Measurements from ENCODE around the gene SELENOT. TPM values are rescaled to one million over a fixed set of nuclear protein-coding genes. Genes with fewer than 3 reads are reported as not detected.
"Not testable (repeated sequence)": the region's sequence is repeated elsewhere in the genome, so short reads cannot be mapped to it uniquely, and the experiment has no call there.

SELENOT gene
- total RNA-seq, 2 donors from 2014 or later: 86.2 to 106 TPM

DNA sequence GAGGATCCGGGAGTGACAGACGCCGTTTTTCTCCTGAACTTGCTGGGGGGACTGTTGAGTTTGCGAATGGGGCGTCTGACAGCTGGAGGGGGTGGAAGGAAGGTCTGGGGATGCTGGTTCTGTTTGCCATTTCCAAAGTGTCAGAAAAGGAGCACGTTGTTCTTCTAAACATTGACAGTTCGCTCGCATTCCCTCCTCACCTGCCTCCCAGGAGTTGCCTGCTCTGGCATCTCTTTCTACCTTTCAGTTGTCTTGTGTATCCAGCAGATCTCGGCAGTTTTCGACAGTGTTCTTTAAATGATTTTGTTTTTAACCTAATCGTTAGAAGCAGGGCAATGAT, 829 bp downstream of the SELENOT start:
- intact Hi-C loops (cut with DNase I): loop anchor here in 1 of 2 donors (2.0 to 10.0 kb wide), 2 partner anchors 57 to 199 kb away; partner anchors contain the start of genes EIF2A, SERP1 and TSC22D2
- ATAC-seq (peak in 1 of 2 donors; percentile 17), DNase-seq (no peak)

DNA sequence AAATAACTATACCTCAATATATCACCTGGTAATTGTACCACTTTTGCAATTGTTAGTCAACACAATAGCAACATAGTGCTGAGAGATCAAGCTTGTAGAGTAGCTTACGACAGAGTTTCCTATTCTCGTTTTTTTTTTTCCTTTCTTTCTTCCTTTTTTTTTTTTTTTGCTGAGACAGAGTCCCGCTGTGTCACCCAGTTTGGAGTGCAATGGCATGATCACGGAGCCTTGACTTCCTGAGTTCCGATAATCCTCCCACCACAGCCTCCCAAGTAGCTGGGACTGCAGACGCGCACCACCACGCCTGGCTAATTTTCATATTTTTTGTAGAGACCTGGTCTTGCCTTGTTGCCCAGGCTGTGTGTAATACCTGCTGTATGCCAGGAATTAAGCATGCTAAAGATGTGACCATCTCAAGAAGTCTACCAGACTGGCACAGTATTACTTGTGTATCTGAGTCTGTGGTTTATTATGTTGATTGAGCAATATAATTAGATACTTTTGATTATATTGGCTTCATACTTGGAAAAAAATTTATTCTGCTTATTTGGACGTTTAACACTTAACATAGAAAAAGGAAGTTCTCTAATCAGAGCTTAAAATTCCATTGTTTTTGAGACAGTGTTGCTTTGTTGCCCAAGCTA, 3.0 kb downstream of the SELENOT start:
- DNase-seq (no peak), ATAC-seq (no peak)
- intact Hi-C loops (cut with DNase I): loop anchor here in 1 of 2 donors (10.0 kb wide), 1 partner anchor 201 kb away; the partner anchor contains the start of gene TSC22D2

DNA sequence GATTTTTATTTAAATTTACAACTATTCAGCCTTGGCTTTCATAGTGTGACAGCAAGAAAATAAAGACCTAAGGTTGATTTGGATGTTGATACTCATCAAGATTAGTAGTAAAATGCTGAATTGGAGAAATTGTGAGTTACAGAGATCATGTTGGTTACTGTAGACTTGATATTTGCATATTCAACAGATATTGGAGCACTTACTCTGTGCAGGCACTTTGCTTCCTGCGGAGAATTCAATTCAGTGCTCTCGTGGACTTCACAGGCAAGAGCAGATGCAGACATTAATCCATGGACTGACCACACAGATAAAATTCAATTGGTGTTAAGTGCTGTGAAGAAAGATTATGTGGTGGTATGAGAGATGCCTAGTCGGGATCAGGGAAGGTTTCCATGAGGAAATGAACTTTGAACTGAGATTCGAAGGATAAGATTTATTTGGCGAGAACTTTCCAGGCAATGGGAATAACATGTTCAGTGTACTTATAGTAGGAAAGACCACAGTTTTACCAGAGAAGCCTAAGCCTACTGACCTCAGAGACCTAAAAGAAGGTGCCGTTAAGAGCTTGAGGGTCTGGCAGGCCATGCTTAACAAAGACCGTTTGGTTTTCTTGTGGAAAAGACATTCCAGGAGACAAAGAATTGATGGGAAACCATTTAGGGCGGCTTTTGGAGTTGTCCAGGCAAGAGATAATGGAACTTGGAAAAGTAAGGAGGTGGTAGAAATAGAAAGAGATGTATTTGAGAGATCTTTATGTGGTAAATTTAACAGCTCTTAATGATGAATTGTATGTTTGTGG, 4.3 kb downstream of the SELENOT start:
- no peak for ATAC-seq
- no peak for DNase-seq
- intact Hi-C loops (cut with DNase I): loop anchor here in 1 of 2 donors (10.0 kb wide), 1 partner anchor 203 kb away; the partner anchor contains the start of gene TSC22D2

GRCh38 chr3:150609988-150610387, 6.9 kb downstream of the SELENOT start:
- ATAC-seq (no peak), DNase-seq (no peak)
- intact Hi-C loops (cut with DNase I): loop anchor here in 1 of 2 donors (10.0 kb wide), 1 partner anchor 205 kb away; the partner anchor contains the start of gene TSC22D2

DNA sequence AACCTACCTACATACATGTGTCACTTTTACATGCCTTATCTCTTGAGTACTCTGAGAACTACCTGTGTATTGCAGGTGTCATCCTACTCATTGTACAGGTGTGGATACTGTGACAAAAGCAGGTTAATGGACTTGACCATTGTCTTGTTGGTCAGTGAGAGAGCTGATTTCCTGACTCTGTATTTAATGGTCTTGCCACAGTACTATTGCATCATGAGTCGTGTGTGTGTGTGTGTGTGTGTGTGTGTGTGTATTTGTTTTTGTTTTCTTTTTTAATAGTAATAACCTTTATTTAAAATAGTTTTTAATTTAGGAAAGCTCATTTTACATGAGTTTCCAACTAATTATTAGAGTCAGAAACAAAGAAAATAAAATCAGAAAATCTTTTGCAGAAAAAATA, 7.7 kb downstream of the SELENOT start:
- ATAC-seq: no peak
- no peak for DNase-seq
- intact Hi-C loops (cut with DNase I): no loop called here

GRCh38 chr3:150611666-150612065, 8.5 kb downstream of the SELENOT start:
- ATAC-seq (no peak), DNase-seq (no peak)
- intact Hi-C loops (cut with DNase I): no loop called here

DNA sequence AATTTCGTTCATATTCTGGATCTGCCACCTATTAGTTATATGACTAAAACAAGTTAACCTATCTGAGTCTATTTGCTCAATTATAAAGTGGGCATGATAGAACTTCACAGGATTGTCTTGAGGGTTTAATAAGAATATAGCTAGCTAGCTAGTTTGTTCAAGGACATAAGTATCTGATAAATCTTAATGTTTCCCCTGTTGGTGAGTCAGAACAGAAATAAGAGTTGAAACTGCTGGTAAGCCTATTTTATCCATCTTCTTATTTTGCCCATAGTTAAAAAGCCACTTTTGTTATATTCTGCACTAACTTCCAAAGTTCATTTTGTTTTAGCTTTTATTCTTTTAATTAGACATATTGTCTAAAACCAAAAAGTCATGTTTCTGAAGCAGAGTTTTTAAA, 9.4 kb downstream of the SELENOT start:
- DNase-seq (no peak), ATAC-seq (no peak)
- intact Hi-C loops (cut with DNase I): no loop called here

DNA sequence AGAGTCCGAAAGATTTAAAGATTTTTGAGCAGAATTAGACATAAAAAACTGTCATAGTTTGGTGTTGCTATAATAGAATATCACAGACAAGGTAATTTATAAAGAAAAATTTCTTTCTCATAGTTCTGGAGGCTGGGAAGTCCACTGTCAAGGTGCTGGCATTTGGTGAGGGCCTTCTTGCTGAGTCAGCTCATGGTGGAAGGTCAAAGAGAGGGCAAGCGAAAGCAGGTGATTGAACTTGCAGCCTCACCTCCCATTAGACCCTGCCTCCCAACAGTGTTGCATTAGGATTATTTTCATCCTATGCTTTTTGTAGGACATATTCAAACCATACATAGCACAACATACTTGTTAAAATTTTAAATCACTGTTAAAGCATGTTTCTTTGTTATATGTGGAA, 9.9 kb downstream of the SELENOT start:
- DNase-seq (no peak), ATAC-seq (no peak)
- intact Hi-C loops (cut with DNase I): no loop called here

- DNase-seq (no peak), ATAC-seq (no peak)
- intact Hi-C loops (cut with DNase I): no loop called here
Observed at GRCh38 chr3:150613709-150614480, 10.8 kb downstream of the SELENOT start.

DNA sequence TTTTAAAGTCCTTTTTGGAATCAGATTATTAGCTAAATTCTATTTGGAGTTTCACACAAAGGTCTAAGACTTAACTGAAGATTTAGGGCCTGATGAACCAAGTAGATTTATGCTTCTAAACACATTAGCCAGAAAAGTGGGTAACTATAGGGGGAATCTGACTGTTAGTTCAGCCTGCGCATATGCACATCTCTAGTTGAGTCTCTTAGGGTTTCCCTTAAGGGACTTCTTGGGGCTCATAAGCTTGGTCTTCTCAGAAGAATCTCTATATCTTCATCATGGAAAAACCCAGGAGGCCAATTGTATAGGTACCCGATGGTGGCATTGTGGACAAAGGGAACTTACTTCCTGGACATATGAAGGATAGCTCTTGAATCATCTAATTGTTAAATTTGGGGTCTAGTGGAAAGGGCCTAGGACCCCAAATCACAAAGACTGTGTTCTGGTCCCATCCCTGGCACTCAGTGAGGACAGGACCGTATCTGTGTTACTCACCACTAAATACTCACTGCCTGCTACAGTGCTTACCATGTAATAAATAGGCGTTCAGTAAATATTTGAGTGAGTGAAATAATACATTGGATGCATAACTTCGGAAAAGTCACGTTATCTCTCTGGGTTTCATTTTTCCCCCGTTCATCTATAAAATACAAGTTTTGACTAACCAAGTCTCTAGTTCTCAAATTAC, 17.0 kb downstream of the SELENOT start:
- intact Hi-C loops (cut with DNase I): no loop called here
- DNase-seq: no peak
- no peak for ATAC-seq

DNA sequence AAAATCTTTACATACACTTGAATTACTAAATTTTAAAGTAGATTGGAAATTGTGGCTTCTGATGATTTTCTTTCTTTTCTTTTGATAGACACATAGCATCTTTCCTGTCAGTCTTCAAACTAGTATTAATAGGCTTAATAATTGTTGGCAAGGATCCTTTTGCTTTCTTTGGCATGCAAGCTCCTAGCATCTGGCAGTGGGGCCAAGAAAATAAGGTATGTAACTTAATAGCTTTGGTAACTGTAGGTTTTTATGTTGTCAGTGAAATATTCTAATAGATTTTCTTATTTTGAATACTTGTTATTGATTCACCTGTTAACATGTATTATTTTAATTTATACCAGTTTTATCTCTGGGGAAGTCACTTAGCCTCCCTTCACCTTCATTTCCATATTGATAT, 19.8 kb downstream of the SELENOT start:
- not testable (repeated sequence) for ATAC-seq, DNase-seq

GRCh38 chr3:150623945-150624344, 20.8 kb downstream of the SELENOT start:
- intact Hi-C loops (cut with DNase I): no loop called here
- DNase-seq: no peak
- no peak for ATAC-seq

More for the DNA sequence above, 19.8 kb downstream of the SELENOT start:
- intact Hi-C loops (cut with DNase I): not testable (repeated sequence)

- DNase-seq (no peak), ATAC-seq (no peak)
- intact Hi-C loops (cut with DNase I): no loop called here
Observed at GRCh38 chr3:150626148-150626930, 23.2 kb downstream of the SELENOT start.

GRCh38 chr3:150627557-150627956, 24.4 kb downstream of the SELENOT start:
- DNase-seq (no peak), ATAC-seq (no peak)
- intact Hi-C loops (cut with DNase I): no loop called here

DNA sequence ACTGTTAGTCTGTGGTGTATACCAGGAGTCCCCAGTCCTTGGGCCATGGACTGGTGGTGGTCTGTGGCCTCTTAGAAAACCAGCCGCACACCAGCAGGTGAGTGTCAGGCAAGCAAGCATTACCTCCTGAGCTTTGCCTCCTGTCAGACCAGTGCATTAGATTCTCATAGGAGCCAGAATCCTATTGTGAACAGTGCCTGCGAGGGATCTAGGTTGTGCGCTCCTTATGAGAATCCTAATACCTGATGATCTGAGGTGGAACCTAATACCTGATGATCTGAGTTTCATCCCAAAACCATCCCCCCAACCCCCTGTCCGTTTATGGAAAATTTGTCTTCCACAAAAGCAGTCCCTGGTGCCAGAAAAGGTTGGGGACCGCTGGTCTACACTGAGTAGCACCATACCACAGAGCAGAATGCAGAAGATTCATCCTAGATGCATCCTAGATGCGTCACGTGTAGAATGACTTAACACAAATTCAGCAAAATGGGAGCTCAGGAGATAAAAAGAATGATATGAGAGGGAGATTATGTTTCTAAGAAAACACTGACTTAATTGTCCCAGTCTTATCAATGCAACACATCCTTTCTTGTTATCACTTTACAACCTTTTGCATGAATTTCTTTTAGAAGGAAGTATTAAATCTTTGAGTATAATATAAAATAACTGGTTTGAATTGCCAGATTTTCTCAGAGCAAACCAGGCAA, 28.5 kb downstream of the SELENOT start:
- DNase-seq (no peak), ATAC-seq (no peak)

DNA sequence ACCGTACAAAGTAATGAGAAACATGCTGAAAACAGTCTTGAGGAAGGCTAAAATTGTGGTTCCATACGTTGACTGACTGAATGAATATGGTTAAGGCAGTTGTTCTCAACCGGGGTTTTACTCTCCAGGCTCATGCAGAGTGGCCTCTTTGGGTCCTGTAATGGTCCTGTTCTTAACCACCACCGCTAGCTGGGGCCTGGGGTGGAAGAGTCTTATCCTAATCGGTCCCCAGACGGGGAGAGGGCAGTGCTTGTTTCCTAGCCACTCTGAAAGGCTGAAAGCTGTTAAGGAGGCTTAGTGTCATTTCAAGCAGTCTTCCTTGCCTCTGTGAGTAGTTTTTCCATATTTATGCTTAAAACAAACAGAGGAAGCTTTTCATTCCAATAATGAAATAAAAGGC, 32.0 kb downstream of the SELENOT start:
- ATAC-seq: peak in 1 of 2 donors; percentile 38
- DNase-seq: no peak

More for the DNA sequence above, 28.5 kb downstream of the SELENOT start:
- intact Hi-C loops (cut with DNase I): no loop called here

DNA sequence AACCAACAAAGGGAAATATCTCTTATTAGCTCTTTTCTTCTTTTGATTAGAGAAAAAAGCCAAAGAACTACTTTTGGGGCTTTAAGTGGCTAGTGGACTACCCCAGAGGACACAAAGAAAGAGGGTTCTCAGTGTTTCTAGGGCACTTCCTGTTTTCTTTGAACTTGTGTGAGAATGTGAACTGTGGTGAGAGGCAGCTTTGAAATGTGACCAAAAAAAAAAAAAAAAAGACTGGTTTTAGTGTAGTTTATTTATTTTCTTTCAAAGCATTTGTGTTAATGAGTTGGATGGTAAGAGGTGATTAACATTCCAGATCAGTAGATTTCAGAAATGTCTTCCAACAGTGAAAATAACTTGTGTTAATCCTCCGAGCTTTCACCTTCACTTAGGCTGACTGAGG, 32.4 kb downstream of the SELENOT start:
- no peak for ATAC-seq

More for the DNA sequence above, 32.0 kb downstream of the SELENOT start:
- intact Hi-C loops (cut with DNase I): no loop called here

DNA sequence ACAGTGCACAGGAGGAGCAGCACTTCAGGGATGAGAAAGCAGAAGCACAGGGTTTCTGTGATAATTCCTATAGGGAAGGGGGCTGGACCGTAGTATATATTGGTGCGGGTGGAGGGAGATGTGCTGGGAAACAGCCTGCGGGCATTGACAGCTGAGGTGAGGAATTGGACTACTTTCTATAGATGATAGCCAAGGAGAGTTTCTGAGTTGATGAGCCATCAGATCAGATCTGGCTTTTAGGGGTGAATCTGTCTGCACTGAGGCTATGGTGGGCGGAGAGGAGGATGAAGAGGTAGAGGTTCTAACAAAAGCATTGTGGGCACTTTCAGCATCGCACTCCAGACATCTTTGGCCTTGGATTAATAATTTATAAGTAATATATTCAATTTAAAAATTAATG, 33.1 kb downstream of the SELENOT start:
- DNase-seq (no peak), ATAC-seq (no peak)
- intact Hi-C loops (cut with DNase I): no loop called here

More for the DNA sequence above, 32.4 kb downstream of the SELENOT start:
- intact Hi-C loops (cut with DNase I): no loop called here
- DNase-seq: no peak
